ENCODE data around the gene TAP1. TPM values are rescaled to one million over a fixed set of nuclear protein-coding genes. Genes with fewer than 3 reads are reported as not detected.

The TAP1 gene
- total and polyA plus RNA-seq, 2 of the 8 experiments (the other 6 are each of a cell fraction or from before 2014, with no cell fraction given): 16.8 to 22.0 TPM

DNA sequence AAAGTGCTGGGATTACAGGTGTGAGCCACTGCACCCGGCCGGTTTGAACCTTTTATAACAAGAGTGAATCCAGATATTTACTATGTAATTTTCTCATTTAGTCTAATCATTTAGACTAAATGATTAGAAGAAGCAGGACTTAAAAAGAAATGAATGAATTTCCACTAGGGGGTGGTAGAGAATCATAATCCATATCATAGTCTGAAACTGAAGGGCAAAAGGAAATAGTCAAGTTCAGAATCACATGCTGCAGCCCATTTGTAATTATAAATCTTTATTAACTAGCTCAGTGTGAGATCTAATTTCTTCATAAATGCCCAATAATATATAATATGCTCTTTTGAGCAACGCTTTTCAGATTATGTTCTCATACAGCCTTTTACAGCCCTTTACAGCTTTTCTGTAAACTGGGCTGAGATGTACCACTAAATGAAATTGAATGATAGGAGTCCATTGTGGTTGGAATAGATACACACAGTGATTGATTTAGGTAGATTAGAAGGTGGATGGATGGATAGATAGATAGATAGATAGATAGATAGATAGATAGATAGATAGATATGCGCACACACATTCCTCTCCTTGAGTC, 32.3 kb upstream of the TAP1 start (continued):
- TF ChIP-seq, protein P1, sequence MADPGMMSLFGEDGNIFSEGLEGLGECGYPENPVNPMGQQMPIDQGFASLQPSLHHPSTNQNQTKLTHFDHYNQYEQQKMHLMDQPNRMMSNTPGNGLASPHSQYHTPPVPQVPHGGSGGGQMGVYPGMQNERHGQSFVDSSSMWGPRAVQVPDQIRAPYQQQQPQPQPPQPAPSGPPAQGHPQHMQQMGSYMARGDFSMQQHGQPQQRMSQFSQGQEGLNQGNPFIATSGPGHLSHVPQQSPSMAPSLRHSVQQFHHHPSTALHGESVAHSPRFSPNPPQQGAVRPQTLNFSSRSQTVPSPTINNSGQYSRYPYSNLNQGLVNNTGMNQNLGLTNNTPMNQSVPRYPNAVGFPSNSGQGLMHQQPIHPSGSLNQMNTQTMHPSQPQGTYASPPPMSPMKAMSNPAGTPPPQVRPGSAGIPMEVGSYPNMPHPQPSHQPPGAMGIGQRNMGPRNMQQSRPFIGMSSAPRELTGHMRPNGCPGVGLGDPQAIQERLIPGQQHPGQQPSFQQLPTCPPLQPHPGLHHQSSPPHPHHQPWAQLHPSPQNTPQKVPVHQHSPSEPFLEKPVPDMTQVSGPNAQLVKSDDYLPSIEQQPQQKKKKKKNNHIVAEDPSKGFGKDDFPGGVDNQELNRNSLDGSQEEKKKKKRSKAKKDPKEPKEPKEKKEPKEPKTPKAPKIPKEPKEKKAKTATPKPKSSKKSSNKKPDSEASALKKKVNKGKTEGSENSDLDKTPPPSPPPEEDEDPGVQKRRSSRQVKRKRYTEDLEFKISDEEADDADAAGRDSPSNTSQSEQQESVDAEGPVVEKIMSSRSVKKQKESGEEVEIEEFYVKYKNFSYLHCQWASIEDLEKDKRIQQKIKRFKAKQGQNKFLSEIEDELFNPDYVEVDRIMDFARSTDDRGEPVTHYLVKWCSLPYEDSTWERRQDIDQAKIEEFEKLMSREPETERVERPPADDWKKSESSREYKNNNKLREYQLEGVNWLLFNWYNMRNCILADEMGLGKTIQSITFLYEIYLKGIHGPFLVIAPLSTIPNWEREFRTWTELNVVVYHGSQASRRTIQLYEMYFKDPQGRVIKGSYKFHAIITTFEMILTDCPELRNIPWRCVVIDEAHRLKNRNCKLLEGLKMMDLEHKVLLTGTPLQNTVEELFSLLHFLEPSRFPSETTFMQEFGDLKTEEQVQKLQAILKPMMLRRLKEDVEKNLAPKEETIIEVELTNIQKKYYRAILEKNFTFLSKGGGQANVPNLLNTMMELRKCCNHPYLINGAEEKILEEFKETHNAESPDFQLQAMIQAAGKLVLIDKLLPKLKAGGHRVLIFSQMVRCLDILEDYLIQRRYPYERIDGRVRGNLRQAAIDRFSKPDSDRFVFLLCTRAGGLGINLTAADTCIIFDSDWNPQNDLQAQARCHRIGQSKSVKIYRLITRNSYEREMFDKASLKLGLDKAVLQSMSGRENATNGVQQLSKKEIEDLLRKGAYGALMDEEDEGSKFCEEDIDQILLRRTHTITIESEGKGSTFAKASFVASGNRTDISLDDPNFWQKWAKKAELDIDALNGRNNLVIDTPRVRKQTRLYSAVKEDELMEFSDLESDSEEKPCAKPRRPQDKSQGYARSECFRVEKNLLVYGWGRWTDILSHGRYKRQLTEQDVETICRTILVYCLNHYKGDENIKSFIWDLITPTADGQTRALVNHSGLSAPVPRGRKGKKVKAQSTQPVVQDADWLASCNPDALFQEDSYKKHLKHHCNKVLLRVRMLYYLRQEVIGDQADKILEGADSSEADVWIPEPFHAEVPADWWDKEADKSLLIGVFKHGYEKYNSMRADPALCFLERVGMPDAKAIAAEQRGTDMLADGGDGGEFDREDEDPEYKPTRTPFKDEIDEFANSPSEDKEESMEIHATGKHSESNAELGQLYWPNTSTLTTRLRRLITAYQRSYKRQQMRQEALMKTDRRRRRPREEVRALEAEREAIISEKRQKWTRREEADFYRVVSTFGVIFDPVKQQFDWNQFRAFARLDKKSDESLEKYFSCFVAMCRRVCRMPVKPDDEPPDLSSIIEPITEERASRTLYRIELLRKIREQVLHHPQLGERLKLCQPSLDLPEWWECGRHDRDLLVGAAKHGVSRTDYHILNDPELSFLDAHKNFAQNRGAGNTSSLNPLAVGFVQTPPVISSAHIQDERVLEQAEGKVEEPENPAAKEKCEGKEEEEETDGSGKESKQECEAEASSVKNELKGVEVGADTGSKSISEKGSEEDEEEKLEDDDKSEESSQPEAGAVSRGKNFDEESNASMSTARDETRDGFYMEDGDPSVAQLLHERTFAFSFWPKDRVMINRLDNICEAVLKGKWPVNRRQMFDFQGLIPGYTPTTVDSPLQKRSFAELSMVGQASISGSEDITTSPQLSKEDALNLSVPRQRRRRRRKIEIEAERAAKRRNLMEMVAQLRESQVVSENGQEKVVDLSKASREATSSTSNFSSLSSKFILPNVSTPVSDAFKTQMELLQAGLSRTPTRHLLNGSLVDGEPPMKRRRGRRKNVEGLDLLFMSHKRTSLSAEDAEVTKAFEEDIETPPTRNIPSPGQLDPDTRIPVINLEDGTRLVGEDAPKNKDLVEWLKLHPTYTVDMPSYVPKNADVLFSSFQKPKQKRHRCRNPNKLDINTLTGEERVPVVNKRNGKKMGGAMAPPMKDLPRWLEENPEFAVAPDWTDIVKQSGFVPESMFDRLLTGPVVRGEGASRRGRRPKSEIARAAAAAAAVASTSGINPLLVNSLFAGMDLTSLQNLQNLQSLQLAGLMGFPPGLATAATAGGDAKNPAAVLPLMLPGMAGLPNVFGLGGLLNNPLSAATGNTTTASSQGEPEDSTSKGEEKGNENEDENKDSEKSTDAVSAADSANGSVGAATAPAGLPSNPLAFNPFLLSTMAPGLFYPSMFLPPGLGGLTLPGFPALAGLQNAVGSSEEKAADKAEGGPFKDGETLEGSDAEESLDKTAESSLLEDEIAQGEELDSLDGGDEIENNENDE (IDR thresholded peaks at IDR 0.05; ENCODE audit: insufficient replicate concordance, low read length): no peak

Data from H1 (cell line).